B cell (primary cell): Measurements from ENCODE around the gene ARHGAP31. TPM values are rescaled to one million over a fixed set of nuclear protein-coding genes. Genes with fewer than 3 reads are reported as not detected.

Experiments
- ATAC-seq: fragments of 200-7000 bp; cut with Tn5 transposase; one replicate; pipeline ENCODE4 v1.10.0; 2021; ENCODE audit warnings: low read depth, mild to moderate bottlenecking, moderate number of reproducible peaks, moderate library complexity
- CTCF ChIA-PET: fragments of 350-600 bp; sonication (Branson Sonifier 250); formaldehyde crosslinking; loops from one replicate; lab custom pipeline; 2021; ENCODE audit warnings: antibody characterized with exemption, inconsistent platforms; lab: Charles Lee
- POLR2A ChIA-PET: fragments of 350-600 bp; sonication (Branson Sonifier 250); formaldehyde crosslinking; loops from one replicate; lab custom pipeline; 2021; ENCODE audit warnings: antibody characterized with exemption; lab: Charles Lee
- DNase-seq: peaks from one replicate; pipeline ENCODE4 v3.0.0; 2013
- H2AFZ ChIP-seq: 2 replicates; pipeline ENCODE4 v1.6.1; 2012; ENCODE audit warnings: mild to moderate bottlenecking, low read depth, low read length; ENCODE audit not compliant: insufficient read depth, poor library complexity, severe bottlenecking
- H3K27ac ChIP-seq, 2 donors: 1 replicate in 1 of 2; 2 replicates in 1 of 2; pipeline ENCODE4 v1.5.1; 2012 to 2013; ENCODE audit warnings: low read length in 2 of 2, mild to moderate bottlenecking in 2 of 2, moderate library complexity in 1 of 2
- H3K27me3 ChIP-seq, 4 experiments: fragments of 200-600 bp in 1 of 4; sonication (generic) in 1 of 4; replicated peaks in 1 of 4; 1 replicate in 2 of 4; 2 replicates in 2 of 4; pipeline versions ENCODE4 v1.6.1 to v1.7.0; 2013 to 2016; ENCODE audit warnings: low read length in 3 of 4, mild to moderate bottlenecking in 2 of 4, mixed read lengths in 1 of 4, moderate library complexity in 1 of 4; ENCODE audit not compliant: insufficient read depth in 4 of 4, control insufficient read depth in 3 of 4; ENCODE audit errors: control extremely low read depth in 1 of 4
- H3K36me3 ChIP-seq, 2 experiments: replicated peaks in 1 of 2; 1 replicate in 1 of 2; 2 replicates in 1 of 2; pipeline versions ENCODE4 v1.6.1 to v1.7.1; 2013; ENCODE audit warnings: low read length in 1 of 2; ENCODE audit not compliant: insufficient read depth in 2 of 2, control insufficient read depth in 1 of 2; ENCODE audit errors: control extremely low read depth in 1 of 2, extremely low read depth in 1 of 2
- H3K4me1 ChIP-seq, 2 donors: fragments of 200-600 bp in 1 of 2; sonication (generic) in 1 of 2; 1 replicate in 1 of 2; 2 replicates in 1 of 2; pipeline versions ENCODE4 v1.5.1 to v1.6.1; 2013 to 2017; ENCODE audit warnings: low read length in 2 of 2; ENCODE audit not compliant: control insufficient read depth in 2 of 2, insufficient read depth in 2 of 2
- H3K4me2 ChIP-seq: replicated peaks from 2 replicates; pipeline ENCODE3; 2012; ENCODE audit warnings: mild to moderate bottlenecking, low read depth, low read length; ENCODE audit not compliant: poor library complexity, severe bottlenecking
- H3K4me3 ChIP-seq, 5 experiments: fragments of 200-600 bp in 1 of 5; sonication (generic) in 1 of 5; 1 replicate in 3 of 5; 2 replicates in 2 of 5; pipeline versions ENCODE4 v1.5.1 to v1.7.0; 2011 to 2016; ENCODE audit warnings: low read length in 4 of 5, mild to moderate bottlenecking in 4 of 5, low read depth in 2 of 5, control low read depth in 1 of 5, moderate library complexity in 1 of 5; ENCODE audit not compliant: insufficient read depth in 1 of 5; ENCODE audit errors: control extremely low read depth in 1 of 5, extremely low read depth in 1 of 5
- H3K79me2 ChIP-seq: fragments of 200-600 bp; sonication (generic); one replicate; pipeline ENCODE4 v1.6.0; 2016; ENCODE audit warnings: low read length; ENCODE audit not compliant: control insufficient read depth, insufficient read depth
- H3K9ac ChIP-seq: fragments of 200-600 bp; sonication (generic); 2 replicates; pipeline ENCODE4 v1.6.1; 2017; ENCODE audit warnings: mild to moderate bottlenecking, low read length, moderate library complexity
- H3K9me3 ChIP-seq, 3 donors: one replicate each; pipeline versions ENCODE4 v1.6.1 to v1.7.1; 2013; ENCODE audit warnings: low read length in 2 of 3; ENCODE audit not compliant: control insufficient read depth in 2 of 3, insufficient read depth in 1 of 3; ENCODE audit errors: control extremely low read depth in 1 of 3
- H4K20me1 ChIP-seq: 2 replicates; pipeline ENCODE4 v1.6.0; 2012; ENCODE audit warnings: mild to moderate bottlenecking, low read length; ENCODE audit not compliant: insufficient read depth, control insufficient read depth, poor library complexity, severe bottlenecking
- H3K27ac Mint-ChIP-seq: one replicate; pipeline ENCODE4 v1.8.0; 2021; ENCODE audit warnings: mixed read lengths
- H3K27me3 Mint-ChIP-seq: one replicate; pipeline ENCODE4 v1.8.0; 2021; ENCODE audit warnings: mixed read lengths
- H3K4me1 Mint-ChIP-seq: one replicate; pipeline ENCODE4 v1.8.0; 2021; ENCODE audit warnings: mixed read lengths
- H3K4me3 Mint-ChIP-seq: one replicate; pipeline ENCODE4 v1.8.0; 2021; ENCODE audit warnings: mixed read lengths
- H3K9me3 Mint-ChIP-seq: one replicate; pipeline ENCODE4 v1.8.0; 2022; ENCODE audit warnings: mixed read lengths; ENCODE audit not compliant: insufficient read depth
- CTCF ChIP-seq: fragments of 200-600 bp; IDR thresholded peaks from one replicate; pipeline ENCODE4 v1.8.0; 2022; ENCODE audit warnings: antibody characterized with exemption, mild to moderate bottlenecking
- EZH2 ChIP-seq: IDR thresholded peaks from 2 replicates; pipeline ENCODE4 v1.6.1; 2012; ENCODE audit warnings: borderline replicate concordance, low read depth, mild to moderate bottlenecking, moderate library complexity, low read length; ENCODE audit not compliant: insufficient read depth, poor library complexity, severe bottlenecking
- whole genome bisulfite sequencing: methylation state at CpG from one replicate; pipeline ENCODE4 v1.1.5; 2013; ENCODE audit warnings: missing lambda C conversion rate; ENCODE audit not compliant: insufficient coverage; 5-methylcytosine and 5-hydroxymethylcytosine counted together
- intact Hi-C: fragments of 100-400 bp; cut with micrococcal nuclease; formaldehyde crosslinking; loops from one replicate; pipeline ENCODE4 v1.10.0; 2022
- polyA plus RNA-seq: library from polyadenylated mRNA; depleted of rRNA; stranded (reverse); fragments of >200 nt; gene quantifications from 2 replicates; pipeline ENCODE4 v1.2.3, GENCODE V29; 2012
- total RNA-seq, 2 donors: library from RNA; stranded (reverse); fragments of 120-200 nt in 1 of 2; gene quantifications; 1 replicate in 1 of 2; 2 replicates in 1 of 2; pipeline versions ENCODE4 v1.2.3 to v1.2.4, GENCODE V29; 2013 to 2022

ARHGAP31 gene
- total and polyA plus RNA-seq, 2 donors (not counting 1 experiment from before 2014, with no cell fraction given), result 3.5 to 7.8 TPM

- Mint-ChIP-seq H3K27ac (no peak overlapping the region), H3K9me3 (no peaks in the 10 kb centered on the region), H3K4me3 (no peak overlapping the region), H3K4me1 (peaks cover 9% of the 10 kb centered on the region), H3K27me3 (no peaks in the 10 kb centered on the region)
- no peaks in the 10 kb centered on the region for H3K36me3 ChIP-seq
- POLR2A ChIA-PET, result interaction anchor here (0.6 kb wide), 1 partner anchor 143 kb away, joined by 4 read pairs; no protein-coding TSS in a partner anchor
- TF ChIP-seq CTCF (no peak), EZH2 (no peak)
- no peak overlapping the region for H3K4me3 ChIP-seq
- H3K4me1 ChIP-seq, result peaks cover under 1 to 3% of the 10 kb centered on the region in 2 donors
- H3K27me3 ChIP-seq, result no peaks in the 10 kb centered on the region
- H3K4me2 ChIP-seq, result no peak overlapping the region
- CTCF ChIA-PET, result no interaction called here
- no peaks in the 10 kb centered on the region for H3K9me3 ChIP-seq
- H2AFZ ChIP-seq, result no peak overlapping the region
- WGBS, result no CpG with 5 or more reads among the region's 1 CpG
- intact Hi-C loops, result no loop called here
- no peak overlapping the region for H3K27ac ChIP-seq
- peaks cover 5% of the 10 kb centered on the region for H4K20me1 ChIP-seq
- DNase-seq, result no peak
- ATAC-seq, result no peak
- H3K79me2 ChIP-seq, result peaks cover 42% of the 10 kb centered on the region
- H3K9ac ChIP-seq, result no peak overlapping the region
Measured at GRCh38 chr3:119308355-119308754, 14.2 kb downstream of the ARHGAP31 start.

GRCh38 chr3:119309591-119309990 lies 15.4 kb downstream of the ARHGAP31 start:
- no peak overlapping the region for H3K27ac ChIP-seq
- H4K20me1 ChIP-seq, result no peaks in the 10 kb centered on the region
- H2AFZ ChIP-seq, result no peak overlapping the region
- ATAC-seq (no peak), DNase-seq (no peak)
- TF ChIP-seq CTCF (no peak), EZH2 (no peak)
- no peaks in the 10 kb centered on the region for H3K4me1 Mint-ChIP-seq
- no peaks in the 10 kb centered on the region for H3K27me3 Mint-ChIP-seq
- H3K27ac Mint-ChIP-seq, result no peak overlapping the region
- no peak overlapping the region for H3K4me3 ChIP-seq
- no peaks in the 10 kb centered on the region for H3K9me3 ChIP-seq
- peaks cover 32% of the 10 kb centered on the region for H3K79me2 ChIP-seq
- H3K36me3 ChIP-seq, result peaks cover 0 to 2% of the 10 kb centered on the region in 2 experiments
- H3K4me3 Mint-ChIP-seq, result no peak overlapping the region
- ChIA-PET POLR2A (no interaction called here), CTCF (no interaction called here)
- no peaks in the 10 kb centered on the region for H3K9me3 Mint-ChIP-seq
- H3K27me3 ChIP-seq, result no peaks in the 10 kb centered on the region
- intact Hi-C loops, result no loop called here
- WGBS, result 83% methylated on average over 1 of the region's 4 CpGs
- H3K4me1 ChIP-seq, result no peaks in the 10 kb centered on the region
- H3K9ac ChIP-seq, result no peak overlapping the region
- H3K4me2 ChIP-seq, result no peak overlapping the region
